ENCODE data around the gene REV3L. TPM values are rescaled to one million over a fixed set of nuclear protein-coding genes. Genes with fewer than 3 reads are reported as not detected.

Gene REV3L
- total and polyA plus RNA-seq, 2 donors (not counting 3 experiments of a cell fraction or from before 2014, with no cell fraction given), result 6.0 to 22.7 TPM

DNA sequence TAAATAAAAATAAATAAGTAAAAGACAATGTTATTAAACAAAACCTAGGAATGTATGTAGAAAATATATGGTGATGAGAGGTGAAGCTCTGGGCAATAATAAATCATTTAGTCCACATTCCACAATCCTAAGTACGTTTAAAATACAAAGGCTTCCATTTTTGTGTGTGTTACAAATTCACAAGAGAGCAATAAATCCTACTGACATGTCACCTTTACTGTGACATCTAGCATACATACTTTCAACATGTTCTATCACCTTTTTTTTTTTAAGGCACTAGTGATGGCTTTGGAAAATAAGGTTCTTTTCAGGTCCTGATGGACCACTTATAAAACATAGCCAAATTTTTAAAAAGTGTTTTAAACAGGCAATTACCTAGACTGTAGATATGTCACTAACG lies 12.0 kb downstream of the REV3L start:
- no peak overlapping the region for H2AFZ ChIP-seq (ENCODE audit: low read depth, low read length)
- H3K36me3 ChIP-seq (ENCODE audit: control insufficient read depth in 2 of 2, extremely low read depth in 1 of 2, insufficient read depth in 2 of 2, low read length in 2 of 2), result no peaks in the 10 kb centered on the region
- H3K9ac ChIP-seq (replicated peaks; ENCODE audit: extremely low read depth, insufficient read depth, low read length), result no peak overlapping the region
- intact Hi-C loops (cut with micrococcal nuclease), result no loop called here
- BruUV-seq (replicated peaks), result no TSS peak
- no peaks in the 10 kb centered on the region for H3K9me3 ChIP-seq (replicated peaks; ENCODE audit: control insufficient read depth, insufficient read depth, low read length)
- H4K20me1 ChIP-seq (replicated peaks; ENCODE audit: control insufficient read depth, extremely low read depth, insufficient read depth, low read length), result no peaks in the 10 kb centered on the region
- TF ChIP-seq GATA2 (IDR thresholded peaks at IDR 0.05; ENCODE audit: insufficient read depth, insufficient read length, low read depth, low read length), result no peak
- TF ChIP-seq FOS (IDR thresholded peaks at IDR 0.05; ENCODE audit: borderline replicate concordance, insufficient read depth, low read length), result no peak
- no peak for TF ChIP-seq CTCF (IDR thresholded peaks at IDR 0.05; ENCODE audit: extremely low read depth in 1 of 2, insufficient read depth in 1 of 2, low read depth in 1 of 2, low read length in 2 of 2)
- no peak for TF ChIP-seq POLR2AphosphoS5 (IDR thresholded peaks at IDR 0.05; ENCODE audit: insufficient read depth, low read depth, low read length)
- no peak for TF ChIP-seq POLR2A (IDR thresholded peaks at IDR 0.05; ENCODE audit: low read depth, low read length)
- TF ChIP-seq JUN (IDR thresholded peaks at IDR 0.05; ENCODE audit: borderline replicate concordance, insufficient read depth, insufficient read length, low read depth), result no peak
- TF ChIP-seq MYC (IDR thresholded peaks at IDR 0.05; ENCODE audit: low read depth, low read length), result no peak
- TF ChIP-seq EZH2 (IDR thresholded peaks at IDR 0.05; ENCODE audit: borderline replicate concordance, low read depth, low read length, severe bottlenecking), result no peak
- TF ChIP-seq, protein P1, sequence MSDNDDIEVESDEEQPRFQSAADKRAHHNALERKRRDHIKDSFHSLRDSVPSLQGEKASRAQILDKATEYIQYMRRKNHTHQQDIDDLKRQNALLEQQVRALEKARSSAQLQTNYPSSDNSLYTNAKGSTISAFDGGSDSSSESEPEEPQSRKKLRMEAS (IDR thresholded peaks at IDR 0.05; ENCODE audit: insufficient read depth, insufficient read length), result no peak
- H3K4me2 ChIP-seq (ENCODE audit: insufficient read depth, low read length), result no peak overlapping the region
- H3K4me1 ChIP-seq (ENCODE audit: control insufficient read depth, extremely low read depth, insufficient read depth, low read length), result peaks cover 20% of the 10 kb centered on the region
- FAIRE-seq (no peak), DNase-seq (ENCODE audit: low read depth, low spot score) (no peak)
- ChIA-PET POLR2A (no interaction called here), CTCF (no interaction called here)
- peaks cover 42% of the 10 kb centered on the region for H3K79me2 ChIP-seq (ENCODE audit: control insufficient read depth, insufficient read depth, low read length)
- H3K4me3 ChIP-seq (replicated peaks in 1 of 3; ENCODE audit: insufficient read depth in 1 of 3, low read depth in 1 of 3, low read length in 3 of 3), result no peak overlapping the region
- dilution Hi-C loops (cut with MboI; ENCODE audit: extremely low pct_ligation_motif_present, low sequenced_read_pairs), result no loop called here
- no peak overlapping the region for H3K27ac ChIP-seq (ENCODE audit: insufficient read depth, low read depth, low read length)
- no peaks in the 10 kb centered on the region for H3K9me1 ChIP-seq (replicated peaks; ENCODE audit: control insufficient read depth, extremely low read depth, insufficient read depth, low read length)
- no peaks in the 10 kb centered on the region for H3K27me3 ChIP-seq (ENCODE audit: control insufficient read depth in 2 of 2, insufficient read depth in 2 of 2, low read length in 2 of 2)

All from endothelial cell of umbilical vein (primary cell).